ENCODE data around the gene STX16. TPM values are rescaled to one million over a fixed set of nuclear protein-coding genes. Genes with fewer than 3 reads are reported as not detected.

The STX16 gene
- total RNA-seq, 1 experiment from 2014 or later: 86.0 TPM

DNA sequence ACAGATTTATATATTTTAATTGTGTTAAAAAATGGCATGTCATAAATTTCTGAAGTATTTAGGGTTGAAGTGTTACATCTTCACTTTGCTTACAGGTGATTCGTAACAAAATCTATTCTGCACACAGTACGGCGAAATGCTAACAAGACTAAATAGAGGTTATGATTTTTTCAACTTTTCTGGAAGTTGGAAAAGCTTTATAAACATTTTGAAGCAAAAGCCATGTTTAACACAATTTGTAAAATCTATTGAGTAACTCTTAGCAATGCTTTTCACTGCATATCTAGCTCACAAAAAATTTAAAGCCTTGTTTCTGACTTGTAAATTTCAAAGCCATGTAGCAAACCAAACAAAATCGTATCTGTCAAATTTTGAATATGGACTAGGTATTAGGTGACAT lies 3.3 kb downstream of the STX16 start:
- BruUV-seq (replicated peaks): no TSS peak
- no peak overlapping the region for H3K4me3 Mint-ChIP-seq (ENCODE audit: low read depth, unreplicated experiment)
- H3K36me3 Mint-ChIP-seq (ENCODE audit: insufficient read depth, unreplicated experiment): peaks cover 39% of the 10 kb centered on the region
- H3K9me3 Mint-ChIP-seq (ENCODE audit: low read depth, unreplicated experiment): no peaks in the 10 kb centered on the region
- DNase-seq: no peak
- H3K27ac Mint-ChIP-seq (ENCODE audit: unreplicated experiment): no peak overlapping the region
- intact Hi-C loops (cut with micrococcal nuclease; ENCODE audit: unreplicated experiment): loop anchor here (5.0 kb wide), 1 partner anchor 417 kb away; no protein-coding TSS in a partner anchor
- peaks cover 31% of the 10 kb centered on the region for H3K4me1 Mint-ChIP-seq (ENCODE audit: low read depth, unreplicated experiment)
- no peaks in the 10 kb centered on the region for H3K27me3 Mint-ChIP-seq (ENCODE audit: unreplicated experiment)
- TF ChIP-seq, protein P1, sequence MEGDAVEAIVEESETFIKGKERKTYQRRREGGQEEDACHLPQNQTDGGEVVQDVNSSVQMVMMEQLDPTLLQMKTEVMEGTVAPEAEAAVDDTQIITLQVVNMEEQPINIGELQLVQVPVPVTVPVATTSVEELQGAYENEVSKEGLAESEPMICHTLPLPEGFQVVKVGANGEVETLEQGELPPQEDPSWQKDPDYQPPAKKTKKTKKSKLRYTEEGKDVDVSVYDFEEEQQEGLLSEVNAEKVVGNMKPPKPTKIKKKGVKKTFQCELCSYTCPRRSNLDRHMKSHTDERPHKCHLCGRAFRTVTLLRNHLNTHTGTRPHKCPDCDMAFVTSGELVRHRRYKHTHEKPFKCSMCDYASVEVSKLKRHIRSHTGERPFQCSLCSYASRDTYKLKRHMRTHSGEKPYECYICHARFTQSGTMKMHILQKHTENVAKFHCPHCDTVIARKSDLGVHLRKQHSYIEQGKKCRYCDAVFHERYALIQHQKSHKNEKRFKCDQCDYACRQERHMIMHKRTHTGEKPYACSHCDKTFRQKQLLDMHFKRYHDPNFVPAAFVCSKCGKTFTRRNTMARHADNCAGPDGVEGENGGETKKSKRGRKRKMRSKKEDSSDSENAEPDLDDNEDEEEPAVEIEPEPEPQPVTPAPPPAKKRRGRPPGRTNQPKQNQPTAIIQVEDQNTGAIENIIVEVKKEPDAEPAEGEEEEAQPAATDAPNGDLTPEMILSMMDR (IDR thresholded peaks at IDR 0.05; ENCODE audit: unreplicated experiment): no peak
- CTCF ChIA-PET: interaction anchor here (0.7 kb wide), 1 partner anchor 15 kb away, joined by 3 read pairs; no protein-coding TSS in a partner anchor

DNA sequence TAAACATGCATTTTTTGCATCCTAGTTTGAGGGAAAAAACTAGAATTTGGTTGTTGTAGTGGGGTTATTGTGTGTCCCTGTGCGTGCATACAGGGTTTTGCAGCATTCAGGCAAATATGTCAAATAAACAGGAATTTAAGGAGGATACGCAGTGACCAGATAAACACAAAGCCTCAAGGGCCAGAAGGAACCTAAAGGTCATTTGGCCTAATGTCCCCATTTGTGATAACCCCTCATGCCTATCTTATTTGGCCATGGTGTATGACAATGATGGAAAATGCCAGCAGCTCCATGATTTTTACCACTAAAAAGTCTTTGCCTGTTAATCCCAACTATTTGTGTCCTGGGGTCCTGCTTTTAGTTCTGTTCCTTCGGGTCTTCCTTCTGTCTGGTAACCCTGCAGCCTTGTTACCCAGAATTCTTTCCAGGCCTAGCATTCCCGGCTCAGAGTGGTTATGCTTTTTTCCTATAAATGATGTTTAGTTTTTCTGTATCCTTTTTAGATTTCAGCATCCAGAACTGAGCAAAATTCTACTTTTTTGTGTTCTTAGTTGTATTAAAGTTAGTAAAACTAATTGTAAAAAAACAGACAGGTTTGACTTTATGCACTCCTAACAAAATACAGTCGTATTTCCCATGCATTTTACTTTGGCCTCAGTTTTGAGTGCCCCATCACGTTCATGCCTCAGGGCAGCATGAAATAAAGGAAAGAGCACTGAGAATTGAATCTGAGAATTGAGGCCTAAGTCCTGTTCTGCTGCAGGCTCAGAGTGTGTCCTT lies 4.4 kb downstream of the STX16 start:
- DNase-seq: no peak
- Mint-ChIP-seq H3K27ac (ENCODE audit: unreplicated experiment) (no peak overlapping the region), H3K36me3 (ENCODE audit: insufficient read depth, unreplicated experiment) (peaks cover 41% of the 10 kb centered on the region), H3K4me1 (ENCODE audit: low read depth, unreplicated experiment) (peaks cover 40% of the 10 kb centered on the region), H3K27me3 (ENCODE audit: unreplicated experiment) (no peaks in the 10 kb centered on the region), H3K4me3 (ENCODE audit: low read depth, unreplicated experiment) (no peak overlapping the region), H3K9me3 (ENCODE audit: low read depth, unreplicated experiment) (no peaks in the 10 kb centered on the region)
- no TSS peak for BruUV-seq (replicated peaks)
- TF ChIP-seq, protein P1 (IDR thresholded peaks at IDR 0.05; ENCODE audit: unreplicated experiment): no peak
- CTCF ChIA-PET: no interaction called here
- intact Hi-C loops (cut with micrococcal nuclease; ENCODE audit: unreplicated experiment): loop anchor here (5.0 kb wide), 1 partner anchor 218 kb away; no protein-coding TSS in a partner anchor

DNA sequence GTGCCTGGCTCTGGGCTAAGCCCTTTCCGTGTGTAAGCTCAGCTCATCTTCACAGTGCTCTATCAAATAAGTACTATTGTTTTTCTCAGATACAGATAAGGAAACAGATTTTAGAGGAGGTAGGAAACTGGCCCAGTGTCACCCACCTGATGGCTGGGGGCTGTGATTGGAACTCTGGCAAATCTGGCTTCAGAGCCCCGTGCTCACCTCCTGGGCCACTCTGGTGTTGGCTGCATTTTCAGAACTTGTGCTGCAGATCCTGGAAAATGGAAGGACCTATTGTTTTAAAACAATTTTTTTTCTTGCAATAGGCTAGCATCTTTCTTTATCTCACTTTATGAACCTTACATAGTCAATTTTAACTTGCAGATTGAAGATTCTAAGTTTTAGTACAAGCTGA lies 5.7 kb downstream of the STX16 start:
- H3K36me3 Mint-ChIP-seq (ENCODE audit: insufficient read depth, unreplicated experiment): peaks cover 33% of the 10 kb centered on the region
- H3K27ac Mint-ChIP-seq (ENCODE audit: unreplicated experiment): no peak overlapping the region
- no peak overlapping the region for H3K4me3 Mint-ChIP-seq (ENCODE audit: low read depth, unreplicated experiment)
- CTCF ChIA-PET: no interaction called here
- H3K9me3 Mint-ChIP-seq (ENCODE audit: low read depth, unreplicated experiment): no peaks in the 10 kb centered on the region
- no peak for DNase-seq
- no peaks in the 10 kb centered on the region for H3K27me3 Mint-ChIP-seq (ENCODE audit: unreplicated experiment)
- intact Hi-C loops (cut with micrococcal nuclease; ENCODE audit: unreplicated experiment): loop anchor here (5.0 kb wide), 1 partner anchor 220 kb away; no protein-coding TSS in a partner anchor
- no TSS peak for BruUV-seq (replicated peaks)
- TF ChIP-seq, protein P1 (IDR thresholded peaks at IDR 0.05; ENCODE audit: unreplicated experiment): no peak
- H3K4me1 Mint-ChIP-seq (ENCODE audit: low read depth, unreplicated experiment): peaks cover 40% of the 10 kb centered on the region

DNA sequence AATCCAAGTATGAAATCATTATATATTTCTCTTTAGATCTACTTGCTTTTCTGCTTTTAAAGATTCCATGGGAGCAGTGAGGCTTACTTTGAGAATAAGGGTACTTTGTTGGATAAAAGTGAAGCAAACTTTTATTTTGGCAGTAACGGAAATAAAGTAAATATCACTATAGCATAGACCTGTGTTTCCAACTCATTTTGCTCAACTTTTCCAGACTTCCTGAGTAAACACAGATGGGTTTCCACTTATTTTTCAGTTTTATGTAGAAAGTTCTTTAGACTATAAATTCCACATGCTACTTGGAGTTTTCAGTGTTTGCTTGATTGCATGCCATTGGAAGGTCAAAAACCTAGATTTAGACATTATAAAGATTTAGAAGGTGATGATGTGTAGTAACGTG lies 6.2 kb downstream of the STX16 start:
- CTCF ChIA-PET: no interaction called here
- no TSS peak for BruUV-seq (replicated peaks)
- peaks cover 40% of the 10 kb centered on the region for H3K4me1 Mint-ChIP-seq (ENCODE audit: low read depth, unreplicated experiment)

More for the DNA sequence above, 6.2 kb downstream of the STX16 start:
- intact Hi-C loops (cut with micrococcal nuclease; ENCODE audit: unreplicated experiment): loop anchor here (5.0 kb wide), 1 partner anchor 220 kb away; no protein-coding TSS in a partner anchor
- no peaks in the 10 kb centered on the region for H3K27me3 Mint-ChIP-seq (ENCODE audit: unreplicated experiment)
- no peak overlapping the region for H3K27ac Mint-ChIP-seq (ENCODE audit: unreplicated experiment)
- no peak overlapping the region for H3K4me3 Mint-ChIP-seq (ENCODE audit: low read depth, unreplicated experiment)
- H3K9me3 Mint-ChIP-seq (ENCODE audit: low read depth, unreplicated experiment): no peaks in the 10 kb centered on the region
- peaks cover 29% of the 10 kb centered on the region for H3K36me3 Mint-ChIP-seq (ENCODE audit: insufficient read depth, unreplicated experiment)
- no peak for DNase-seq
- TF ChIP-seq, protein P1 (IDR thresholded peaks at IDR 0.05; ENCODE audit: unreplicated experiment): no peak
